Measurements from ENCODE around the gene NPAS3. TPM values are rescaled to one million over a fixed set of nuclear protein-coding genes. Genes with fewer than 3 reads are reported as not detected.

Gene NPAS3
- total RNA-seq, 1 experiment from 2014 or later, result 0.90 TPM

- in situ Hi-C loops (cut with HindIII; ENCODE audit: low pct_unique_long_range_greater_than_20kb, low sequenced_read_pairs), result no loop called here
These were observed 48.3 kb downstream of the NPAS3 start for GRCh38 chr14:32986791-32987540.

GRCh38 chr14:32991691-32992090, 53.0 kb downstream of the NPAS3 start:
- no peak for DNase-seq (ENCODE audit: low read depth, low spot score)
- in situ Hi-C loops (cut with HindIII; ENCODE audit: low pct_unique_long_range_greater_than_20kb, low sequenced_read_pairs), result no loop called here

More at GRCh38 chr14:32986791-32987540, 48.3 kb downstream of the NPAS3 start:
- DNase-seq (ENCODE audit: low read depth, low spot score), result peak; percentile 95

- in situ Hi-C loops (cut with HindIII; ENCODE audit: low pct_unique_long_range_greater_than_20kb, low sequenced_read_pairs), result no loop called here
- DNase-seq (ENCODE audit: low read depth, low spot score), result no peak
These were observed 55.2 kb downstream of the NPAS3 start for GRCh38 chr14:32993921-32994320.

- no peak for DNase-seq (ENCODE audit: low read depth, low spot score)
These were observed 57.7 kb downstream of the NPAS3 start for GRCh38 chr14:32996343-32996742.

GRCh38 chr14:32998433-32998832, 59.8 kb downstream of the NPAS3 start:
- peak; percentile 59 for DNase-seq (ENCODE audit: low read depth, low spot score)
- in situ Hi-C loops (cut with HindIII; ENCODE audit: low pct_unique_long_range_greater_than_20kb, low sequenced_read_pairs), result no loop called here

More at GRCh38 chr14:32996343-32996742, 57.7 kb downstream of the NPAS3 start:
- in situ Hi-C loops (cut with HindIII; ENCODE audit: low pct_unique_long_range_greater_than_20kb, low sequenced_read_pairs), result no loop called here

GRCh38 chr14:33009673-33010072, 71.0 kb downstream of the NPAS3 start:
- DNase-seq (ENCODE audit: low read depth, low spot score), result no peak
- in situ Hi-C loops (cut with HindIII; ENCODE audit: low pct_unique_long_range_greater_than_20kb, low sequenced_read_pairs), result no loop called here

- in situ Hi-C loops (cut with HindIII; ENCODE audit: low pct_unique_long_range_greater_than_20kb, low sequenced_read_pairs), result no loop called here
- no peak for DNase-seq (ENCODE audit: low read depth, low spot score)
These were observed 71.8 kb downstream of the NPAS3 start for GRCh38 chr14:33010495-33010894.

GRCh38 chr14:33014710-33015109, 76.0 kb downstream of the NPAS3 start:
- DNase-seq (ENCODE audit: low read depth, low spot score), result no peak
- in situ Hi-C loops (cut with HindIII; ENCODE audit: low pct_unique_long_range_greater_than_20kb, low sequenced_read_pairs), result no loop called here

- in situ Hi-C loops (cut with HindIII; ENCODE audit: low pct_unique_long_range_greater_than_20kb, low sequenced_read_pairs), result no loop called here
- DNase-seq (ENCODE audit: low read depth, low spot score), result no peak
These were observed 77.9 kb downstream of the NPAS3 start for GRCh38 chr14:33016613-33017012.

- DNase-seq (ENCODE audit: low read depth, low spot score), result no peak
- in situ Hi-C loops (cut with HindIII; ENCODE audit: low pct_unique_long_range_greater_than_20kb, low sequenced_read_pairs), result no loop called here
These were observed 78.3 kb downstream of the NPAS3 start for GRCh38 chr14:33017016-33017415.

- in situ Hi-C loops (cut with HindIII; ENCODE audit: low pct_unique_long_range_greater_than_20kb, low sequenced_read_pairs), result no loop called here
- DNase-seq (ENCODE audit: low read depth, low spot score), result no peak
These were observed 80.7 kb downstream of the NPAS3 start for GRCh38 chr14:33019346-33019745.

GRCh38 chr14:33026850-33027430, 88.3 kb downstream of the NPAS3 start:
- peak; percentile 15 for DNase-seq (ENCODE audit: low read depth, low spot score)
- in situ Hi-C loops (cut with HindIII; ENCODE audit: low pct_unique_long_range_greater_than_20kb, low sequenced_read_pairs), result no loop called here

GRCh38 chr14:33029511-33029910, 90.8 kb downstream of the NPAS3 start:
- DNase-seq (ENCODE audit: low read depth, low spot score), result no peak
- in situ Hi-C loops (cut with HindIII; ENCODE audit: low pct_unique_long_range_greater_than_20kb, low sequenced_read_pairs), result no loop called here

GRCh38 chr14:33030386-33030785, 91.7 kb downstream of the NPAS3 start:
- in situ Hi-C loops (cut with HindIII; ENCODE audit: low pct_unique_long_range_greater_than_20kb, low sequenced_read_pairs), result no loop called here
- DNase-seq (ENCODE audit: low read depth, low spot score), result no peak

- no peak for DNase-seq (ENCODE audit: low read depth, low spot score)
- in situ Hi-C loops (cut with HindIII; ENCODE audit: low pct_unique_long_range_greater_than_20kb, low sequenced_read_pairs), result no loop called here
These were observed 96.9 kb downstream of the NPAS3 start for GRCh38 chr14:33035416-33036194.

- in situ Hi-C loops (cut with HindIII; ENCODE audit: low pct_unique_long_range_greater_than_20kb, low sequenced_read_pairs), result no loop called here
- no peak for DNase-seq (ENCODE audit: low read depth, low spot score)
These were observed 100.6 kb downstream of the NPAS3 start for GRCh38 chr14:33039311-33039710.

- DNase-seq (ENCODE audit: low read depth, low spot score), result no peak
- in situ Hi-C loops (cut with HindIII; ENCODE audit: low pct_unique_long_range_greater_than_20kb, low sequenced_read_pairs), result no loop called here
These were observed 101.9 kb downstream of the NPAS3 start for GRCh38 chr14:33040372-33041140.

- no peak for DNase-seq (ENCODE audit: low read depth, low spot score)
- in situ Hi-C loops (cut with HindIII; ENCODE audit: low pct_unique_long_range_greater_than_20kb, low sequenced_read_pairs), result no loop called here
These were observed 103.9 kb downstream of the NPAS3 start for GRCh38 chr14:33042591-33042990.
